Stimulated activated CD4-positive, alpha-beta T cell treated with anti-CD3 and anti-CD28 coated beads, Interleukin-4, amount 100 ng/mL, for 48 hours (primary cell): ENCODE measurements around the gene SOHLH2.

Source experiments
- DNase-seq, 2 donors: peaks; one replicate each; pipeline ENCODE4 v3.0.0-alpha.2; 2020; ENCODE audit warnings: low read depth in 2 of 2

Gene SOHLH2

GRCh38 chr13:36214163-36214921, at the start of gene SOHLH2:
TSS of gene SOHLH2 (minus strand) at chr13:36214556. CDS start at chr13:36214526, 30 bp downstream.
- DNase-seq: no peak

- no peak for DNase-seq
Observed at GRCh38 chr13:36261976-36262375, 47.6 kb upstream of the SOHLH2 start.

- DNase-seq: no peak
Observed at GRCh38 chr13:36261011-36261410, 46.7 kb upstream of the SOHLH2 start.

- DNase-seq: no peak
Observed at GRCh38 chr13:36259361-36260137, 45.2 kb upstream of the SOHLH2 start.

- no peak for DNase-seq
Observed at GRCh38 chr13:36258831-36259230, 44.5 kb upstream of the SOHLH2 start.

GRCh38 chr13:36251526-36251925, 37.2 kb upstream of the SOHLH2 start:
- DNase-seq: no peak

GRCh38 chr13:36251017-36251416, 36.7 kb upstream of the SOHLH2 start:
- DNase-seq: no peak

- DNase-seq: no peak
Observed at GRCh38 chr13:36248700-36249099, 34.3 kb upstream of the SOHLH2 start.

- DNase-seq: no peak
Observed at GRCh38 chr13:36244990-36245389, 30.6 kb upstream of the SOHLH2 start.

GRCh38 chr13:36244073-36244472, 29.7 kb upstream of the SOHLH2 start:
- no peak for DNase-seq

- no peak for DNase-seq
Observed at GRCh38 chr13:36242761-36243160, 28.4 kb upstream of the SOHLH2 start.

- no peak for DNase-seq
Observed at GRCh38 chr13:36231236-36231635, 16.9 kb upstream of the SOHLH2 start.

- DNase-seq: no peak
Observed at GRCh38 chr13:36224730-36225129, 10.4 kb upstream of the SOHLH2 start.

- DNase-seq: no peak
Observed at GRCh38 chr13:36219883-36220282, 5.5 kb upstream of the SOHLH2 start.

- no peak for DNase-seq
Observed at GRCh38 chr13:36217456-36217855, 3.1 kb upstream of the SOHLH2 start.

- DNase-seq: no peak
Observed at GRCh38 chr13:36212789-36213188, 1.6 kb downstream of the SOHLH2 start.

GRCh38 chr13:36211567-36211966, 2.8 kb downstream of the SOHLH2 start:
- DNase-seq: no peak

- DNase-seq: no peak
Observed at GRCh38 chr13:36210738-36211137, 3.6 kb downstream of the SOHLH2 start.

- no peak for DNase-seq
Observed at GRCh38 chr13:36207672-36208071, 6.7 kb downstream of the SOHLH2 start.

- DNase-seq: no peak
Observed at GRCh38 chr13:36193151-36193855, 21.1 kb downstream of the SOHLH2 start.

GRCh38 chr13:36192166-36192565, 22.2 kb downstream of the SOHLH2 start:
- no peak for DNase-seq

- DNase-seq: no peak
Observed at GRCh38 chr13:36190771-36191170, 23.6 kb downstream of the SOHLH2 start.

- no peak for DNase-seq
Observed at GRCh38 chr13:36188441-36188840, 25.9 kb downstream of the SOHLH2 start.
